ENCODE results near the gene HDAC2. TPM values are rescaled to one million over a fixed set of nuclear protein-coding genes. Genes with fewer than 3 reads are reported as not detected.
"Not testable (repeated sequence)": the region's sequence is repeated elsewhere in the genome, so short reads cannot be mapped to it uniquely, and the experiment has no call there.

HDAC2 gene
- total RNA-seq, 1 donor = 86.8 TPM

DNA sequence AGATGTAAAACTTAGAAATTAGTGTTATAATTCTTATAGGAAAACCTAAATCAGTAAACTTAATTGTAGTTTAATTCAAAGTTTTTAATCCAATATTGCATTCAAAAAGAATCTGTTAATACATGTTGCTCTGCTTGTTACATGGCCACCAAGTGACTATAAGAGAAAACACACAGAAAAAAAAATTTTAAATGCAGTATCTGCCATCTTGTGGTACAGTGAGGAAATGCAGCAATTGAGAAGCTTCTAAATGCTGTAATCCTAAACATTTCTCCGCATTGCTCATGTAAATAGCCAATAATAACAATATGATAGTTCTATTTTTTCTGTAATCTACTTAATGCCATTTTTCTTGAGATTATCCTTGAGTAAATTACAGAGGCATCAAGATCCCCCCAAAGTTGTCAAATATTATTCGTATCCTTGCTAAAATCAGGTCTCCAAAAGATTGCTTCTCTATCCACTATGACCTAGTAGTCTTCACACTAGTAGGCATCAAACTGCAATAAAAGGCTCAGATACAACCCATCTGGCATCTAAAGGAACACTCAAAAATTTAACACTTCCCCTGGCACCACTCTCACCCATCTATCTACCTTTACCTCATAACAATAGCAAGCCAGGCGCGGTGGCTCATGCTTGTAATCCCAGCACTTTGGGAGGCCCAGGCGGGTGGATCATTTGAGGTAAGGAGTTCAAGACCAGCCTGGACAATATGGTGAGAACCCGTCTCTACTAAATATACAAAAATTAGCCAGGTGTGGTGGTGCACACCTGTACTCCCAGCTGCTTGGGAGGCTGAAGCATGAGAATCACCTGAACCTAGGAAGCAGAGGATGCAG lies 34.6 kb downstream of the HDAC2 start:
- H3K4me3 ChIP-seq (ENCODE audit: low read depth, low read length) = no peak overlapping the region
- DNase-seq (ENCODE audit: low read depth) = peak; percentile 70
- TF ChIP-seq, protein P1, sequence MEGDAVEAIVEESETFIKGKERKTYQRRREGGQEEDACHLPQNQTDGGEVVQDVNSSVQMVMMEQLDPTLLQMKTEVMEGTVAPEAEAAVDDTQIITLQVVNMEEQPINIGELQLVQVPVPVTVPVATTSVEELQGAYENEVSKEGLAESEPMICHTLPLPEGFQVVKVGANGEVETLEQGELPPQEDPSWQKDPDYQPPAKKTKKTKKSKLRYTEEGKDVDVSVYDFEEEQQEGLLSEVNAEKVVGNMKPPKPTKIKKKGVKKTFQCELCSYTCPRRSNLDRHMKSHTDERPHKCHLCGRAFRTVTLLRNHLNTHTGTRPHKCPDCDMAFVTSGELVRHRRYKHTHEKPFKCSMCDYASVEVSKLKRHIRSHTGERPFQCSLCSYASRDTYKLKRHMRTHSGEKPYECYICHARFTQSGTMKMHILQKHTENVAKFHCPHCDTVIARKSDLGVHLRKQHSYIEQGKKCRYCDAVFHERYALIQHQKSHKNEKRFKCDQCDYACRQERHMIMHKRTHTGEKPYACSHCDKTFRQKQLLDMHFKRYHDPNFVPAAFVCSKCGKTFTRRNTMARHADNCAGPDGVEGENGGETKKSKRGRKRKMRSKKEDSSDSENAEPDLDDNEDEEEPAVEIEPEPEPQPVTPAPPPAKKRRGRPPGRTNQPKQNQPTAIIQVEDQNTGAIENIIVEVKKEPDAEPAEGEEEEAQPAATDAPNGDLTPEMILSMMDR (IDR thresholded peaks at IDR 0.05; ENCODE audit: insufficient read depth, low read depth, low read length) = peak; percentile 69

DNA sequence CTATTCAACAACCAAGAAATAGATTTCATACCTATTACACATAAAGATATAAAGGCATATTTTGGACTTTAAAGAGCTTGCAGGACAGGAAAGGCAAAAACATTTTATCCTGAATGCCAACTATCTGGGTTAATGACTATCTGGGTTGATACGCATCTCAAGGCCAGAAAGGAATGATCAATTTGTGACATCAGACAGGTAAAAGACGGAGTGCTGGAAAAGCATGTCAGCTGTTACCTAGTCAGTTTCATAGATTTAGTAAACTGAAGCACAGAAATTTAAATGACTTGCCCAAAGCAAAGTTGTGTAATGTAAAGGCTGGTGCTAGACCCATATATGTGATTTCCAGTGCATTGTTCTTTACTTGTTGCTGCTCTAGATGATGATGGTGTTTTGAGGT lies 36.8 kb downstream of the HDAC2 start:
- H3K4me3 ChIP-seq (ENCODE audit: low read depth, low read length) = no peak overlapping the region
- TF ChIP-seq, protein P1 (IDR thresholded peaks at IDR 0.05; ENCODE audit: insufficient read depth, low read depth, low read length) = no peak
- DNase-seq (ENCODE audit: low read depth) = no peak

DNA sequence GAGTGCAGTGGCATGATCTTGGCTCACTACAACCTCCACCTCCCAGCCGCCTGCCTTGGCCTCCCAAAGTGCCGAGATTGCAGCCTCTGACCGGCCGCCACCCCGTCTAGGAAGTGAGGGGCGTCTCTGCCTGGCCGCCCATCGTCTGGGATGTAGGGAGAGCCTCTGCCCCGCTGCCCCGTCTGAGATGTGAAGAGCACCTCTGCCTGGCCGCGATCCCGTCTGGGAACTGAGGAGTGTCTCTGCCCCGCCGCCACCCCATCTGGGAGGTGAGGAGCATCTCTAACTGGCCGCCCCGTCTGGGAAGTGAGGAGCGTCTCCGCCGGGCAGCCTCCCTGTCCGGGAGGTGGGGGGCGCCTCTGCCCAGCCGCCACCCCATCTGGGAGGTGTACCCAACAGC lies 39.0 kb downstream of the HDAC2 start:
- H3K4me3 ChIP-seq (ENCODE audit: low read depth, low read length); DNase-seq (ENCODE audit: low read depth): not testable (repeated sequence)

DNA sequence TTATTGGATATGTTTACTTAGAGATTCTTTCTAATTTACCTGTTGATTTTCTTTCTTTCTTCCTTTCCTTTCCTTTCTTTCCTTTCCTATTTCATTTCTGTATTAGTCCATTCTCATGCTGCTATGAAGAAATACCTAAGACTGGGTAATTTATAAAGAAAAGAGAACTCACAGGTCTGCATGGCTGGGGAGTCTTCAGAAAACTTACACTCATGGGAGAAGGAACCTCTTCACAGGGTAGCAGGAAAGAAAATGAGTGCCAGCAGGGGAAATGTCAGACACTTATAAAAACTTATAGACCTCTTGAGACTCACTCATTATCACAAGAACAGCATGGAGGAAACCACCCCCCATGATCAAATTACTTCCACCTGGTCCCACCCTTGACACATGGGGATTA lies 40.8 kb downstream of the HDAC2 start:
- no peak for DNase-seq (ENCODE audit: low read depth)
- no peak overlapping the region for H3K4me3 ChIP-seq (ENCODE audit: low read depth, low read length)
- TF ChIP-seq, protein P1 (IDR thresholded peaks at IDR 0.05; ENCODE audit: insufficient read depth, low read depth, low read length) = no peak

DNA sequence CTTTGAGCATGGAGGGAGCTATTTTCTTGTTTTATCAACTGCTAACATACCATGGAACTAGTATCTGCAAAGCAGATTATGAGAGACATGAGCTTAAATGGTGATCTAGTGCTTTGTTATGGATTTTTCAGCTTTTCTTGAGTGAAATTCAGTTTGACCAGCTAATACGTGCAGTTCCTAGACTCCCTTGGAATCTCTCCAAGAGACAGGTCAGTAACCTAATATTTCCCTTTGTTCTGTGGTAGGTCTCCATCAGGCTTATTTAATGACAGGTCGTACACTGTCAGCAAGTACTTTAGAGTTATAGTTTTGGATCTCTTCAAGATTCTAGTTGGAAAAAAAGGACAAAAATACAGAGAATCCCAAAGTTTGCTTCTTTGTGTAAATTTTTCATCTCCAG lies 43.9 kb downstream of the HDAC2 start:
- no peak overlapping the region for H3K4me3 ChIP-seq (ENCODE audit: low read depth, low read length)

DNA sequence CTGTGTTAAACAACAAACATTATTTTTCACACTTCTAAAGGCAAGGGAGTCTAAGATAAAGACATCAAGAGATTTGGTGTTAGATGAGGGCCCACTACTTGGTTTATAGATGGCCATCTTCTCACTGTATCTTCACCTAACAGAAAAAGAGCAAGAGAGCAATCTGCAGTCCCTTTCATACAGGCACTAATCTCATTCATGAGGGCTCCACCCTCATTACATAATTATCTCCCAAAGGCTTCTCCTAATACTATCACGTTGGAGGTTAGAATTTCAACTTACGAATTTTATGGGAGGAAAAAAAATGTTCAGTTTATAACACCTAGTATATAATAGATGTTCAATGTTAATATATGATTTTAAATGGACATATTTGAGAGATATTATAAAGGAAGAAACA lies 45.6 kb downstream of the HDAC2 start:
- DNase-seq (ENCODE audit: low read depth) = no peak
- TF ChIP-seq, protein P1 (IDR thresholded peaks at IDR 0.05; ENCODE audit: insufficient read depth, low read depth, low read length) = no peak
- no peak overlapping the region for H3K4me3 ChIP-seq (ENCODE audit: low read depth, low read length)

More for the DNA sequence above, 43.9 kb downstream of the HDAC2 start:
- TF ChIP-seq, protein P1 (IDR thresholded peaks at IDR 0.05; ENCODE audit: insufficient read depth, low read depth, low read length) = no peak
- DNase-seq (ENCODE audit: low read depth) = no peak

DNA sequence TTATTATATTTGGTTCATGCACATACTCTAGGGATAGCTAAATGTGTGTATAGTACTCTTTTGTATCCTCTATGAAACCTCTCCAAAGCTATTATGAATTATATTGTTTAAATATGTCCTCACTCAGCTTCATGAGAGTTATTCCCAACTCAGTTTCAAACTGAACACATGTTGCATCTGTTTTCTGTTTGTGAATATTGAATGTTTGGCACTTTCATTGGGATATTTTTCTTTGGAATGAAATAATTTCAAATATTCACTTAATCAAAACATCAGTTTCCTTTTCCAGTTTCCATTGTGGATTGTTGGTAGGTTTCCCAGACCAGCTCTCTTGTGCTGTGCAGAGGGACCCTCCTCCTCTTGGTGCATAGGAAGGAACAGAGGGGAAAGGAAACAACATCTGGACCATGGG lies 46.6 kb downstream of the HDAC2 start:
- DNase-seq (ENCODE audit: low read depth) = peak; percentile 3
- TF ChIP-seq, protein P1 (IDR thresholded peaks at IDR 0.05; ENCODE audit: insufficient read depth, low read depth, low read length) = no peak
- H3K4me3 ChIP-seq (ENCODE audit: low read depth, low read length) = no peak overlapping the region
